ENCODE measurements around the gene DMD.

DMD gene

GRCh38 chrX:31201503-31201902 is 2009.8 kb downstream of the DMD start:
- no peak for DNase-seq

DNA sequence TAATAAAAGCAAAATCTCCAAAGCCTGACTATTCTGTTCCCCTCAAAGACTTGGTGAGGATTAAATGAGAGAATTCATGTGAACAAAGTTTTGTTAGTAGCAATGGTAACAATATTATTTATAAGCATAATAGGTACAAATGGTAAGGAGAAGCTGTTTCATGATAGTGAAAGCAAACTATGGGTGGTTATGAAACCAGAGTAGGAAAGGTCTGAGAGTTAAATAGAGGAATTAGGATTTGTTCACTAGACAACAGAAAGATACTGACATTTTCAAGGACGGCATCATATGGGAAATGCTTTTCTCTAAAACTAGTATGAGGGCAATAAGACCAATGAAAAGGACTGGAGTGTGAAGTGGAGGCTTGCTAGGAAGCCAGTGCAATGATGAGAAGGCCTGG is 2010.9 kb downstream of the DMD start:
- DNase-seq, result no peak

- DNase-seq, result no peak
Observed at GRCh38 chrX:31199840-31200114, 2011.6 kb downstream of the DMD start.

- DNase-seq, result no peak
Observed at GRCh38 chrX:31199056-31199839, 2012.1 kb downstream of the DMD start.

- DNase-seq, result no peak
Observed at GRCh38 chrX:31190221-31190975, 2021.0 kb downstream of the DMD start.

DNA sequence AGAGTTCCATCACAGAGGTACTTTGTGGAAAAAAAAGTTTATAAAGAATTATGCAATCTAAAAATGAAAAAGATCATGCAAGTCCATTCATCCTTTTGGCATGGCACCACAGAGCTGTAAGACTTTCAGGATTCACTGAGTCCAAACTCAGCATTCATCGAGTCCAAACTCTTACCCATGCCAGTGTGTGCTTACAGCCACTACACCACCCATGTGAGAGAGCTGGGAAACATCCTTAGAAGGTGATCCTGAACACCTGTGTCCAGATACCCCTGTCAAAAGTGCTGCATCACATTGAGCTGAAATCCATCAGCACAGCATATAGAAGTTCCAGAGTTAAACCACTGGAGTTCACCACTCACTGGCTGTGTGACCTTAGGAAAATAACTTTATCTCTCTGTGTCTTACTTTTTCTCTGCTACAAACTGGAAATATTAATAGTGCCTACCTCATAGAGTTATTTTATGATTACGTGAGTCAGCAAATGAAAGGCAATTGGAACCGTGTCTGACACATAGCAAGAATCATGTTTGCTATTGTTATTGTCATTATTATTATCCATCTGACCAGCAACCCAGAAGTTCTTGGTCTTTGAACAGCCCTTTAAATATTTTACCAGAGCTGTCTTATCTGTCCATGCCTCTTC is 2024.5 kb downstream of the DMD start:
- no peak for DNase-seq

DNA sequence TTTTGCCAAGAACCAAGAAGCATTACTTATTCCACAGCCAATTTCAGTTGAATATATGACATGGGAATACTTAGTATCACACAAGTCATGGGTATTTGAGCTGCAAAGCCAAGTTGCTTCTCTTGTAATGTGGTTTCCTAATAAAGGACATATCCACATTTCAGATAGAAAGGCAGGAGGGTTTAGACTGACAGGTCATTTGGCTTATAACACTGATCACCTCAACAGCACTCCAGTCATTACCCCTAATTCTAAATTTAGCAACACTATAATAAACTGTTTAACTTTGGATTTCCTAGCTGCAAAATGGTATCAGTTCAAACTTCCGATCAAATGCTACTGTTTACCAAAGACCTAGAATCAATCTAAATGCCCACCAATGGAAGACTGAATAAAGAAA is 2025.5 kb downstream of the DMD start:
- DNase-seq, result no peak

GRCh38 chrX:31181377-31182000 is 2029.9 kb downstream of the DMD start:
- DNase-seq, result no peak

GRCh38 chrX:31179203-31179602 is 2032.1 kb downstream of the DMD start:
- DNase-seq, result no peak

- DNase-seq, result no peak
Observed at GRCh38 chrX:31178769-31179125, 2032.6 kb downstream of the DMD start.

DNA sequence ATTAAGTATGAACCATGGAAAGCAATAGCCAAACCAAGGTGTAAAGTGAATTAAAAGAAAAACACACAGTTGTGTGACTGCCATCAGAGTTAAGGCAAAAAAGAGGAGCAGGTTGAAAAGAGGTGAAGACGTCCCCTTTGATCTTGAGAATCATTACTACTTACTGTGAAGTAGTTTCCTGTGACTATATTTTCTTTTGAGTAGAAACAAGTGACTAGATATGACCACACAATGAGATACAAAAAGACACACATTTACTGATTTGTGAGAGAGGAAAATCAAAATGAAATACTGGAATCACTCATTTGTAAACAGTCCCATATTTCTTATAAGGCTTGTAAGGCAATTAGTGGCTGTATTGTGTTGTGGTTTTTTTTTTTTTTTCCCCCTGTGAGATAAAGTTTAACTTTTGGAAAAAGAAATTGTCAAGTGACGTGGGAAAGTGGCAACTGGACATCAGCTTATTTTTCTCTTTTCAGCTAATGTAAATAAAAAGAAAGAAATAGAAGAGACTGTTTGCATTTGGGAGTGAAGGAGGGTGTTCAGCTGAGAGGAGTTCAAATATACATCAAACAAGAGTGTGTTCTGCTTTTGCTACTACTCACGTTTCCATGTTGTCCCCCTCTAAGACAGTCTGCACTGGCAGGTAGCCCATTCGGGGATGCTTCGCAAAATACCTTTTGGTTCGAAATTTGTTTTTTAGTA is 2033.1 kb downstream of the DMD start:
- no peak for DNase-seq

DNA sequence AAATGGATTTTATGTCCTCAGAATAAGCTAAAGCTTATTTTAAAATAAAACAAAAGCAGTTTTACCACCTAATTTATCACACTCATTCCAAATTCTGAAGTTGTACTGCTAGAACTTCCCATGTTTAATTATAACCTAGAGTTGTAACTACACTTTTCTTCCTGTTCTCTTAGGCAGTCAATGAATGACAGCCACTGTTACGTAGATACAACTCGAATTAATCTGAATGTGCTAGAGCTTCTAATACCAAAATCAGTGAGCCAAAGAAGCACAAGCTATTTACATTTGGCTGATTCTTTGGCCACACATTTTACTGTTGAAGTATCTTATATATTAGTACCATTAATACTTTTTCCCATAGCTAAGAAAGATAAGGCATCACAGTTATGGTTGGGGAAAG is 2040.6 kb downstream of the DMD start:
- DNase-seq, result no peak

GRCh38 chrX:31168551-31168950 is 2042.8 kb downstream of the DMD start:
- no peak for DNase-seq

DNA sequence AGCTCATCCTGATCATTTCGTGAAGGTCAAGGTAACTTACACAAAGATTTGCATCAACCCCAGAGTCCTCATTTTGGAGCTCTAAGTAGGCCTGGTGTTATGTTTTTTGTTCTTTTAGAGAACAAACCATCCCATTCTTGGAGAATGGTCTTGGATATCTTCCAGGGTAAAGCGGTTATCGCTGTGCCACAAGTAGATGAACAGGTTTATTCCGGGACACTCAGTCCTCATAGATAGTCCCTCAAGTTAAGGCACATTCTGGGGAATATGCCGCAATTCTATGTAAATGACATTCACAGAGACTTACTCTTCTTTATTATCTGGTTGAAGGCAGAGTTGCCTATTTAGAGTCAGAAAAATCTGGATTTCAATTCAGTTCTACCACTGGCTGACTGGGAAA is 2044.5 kb downstream of the DMD start:
- no peak for DNase-seq

GRCh38 chrX:31166416-31166815 is 2044.9 kb downstream of the DMD start:
- no peak for DNase-seq

DNA sequence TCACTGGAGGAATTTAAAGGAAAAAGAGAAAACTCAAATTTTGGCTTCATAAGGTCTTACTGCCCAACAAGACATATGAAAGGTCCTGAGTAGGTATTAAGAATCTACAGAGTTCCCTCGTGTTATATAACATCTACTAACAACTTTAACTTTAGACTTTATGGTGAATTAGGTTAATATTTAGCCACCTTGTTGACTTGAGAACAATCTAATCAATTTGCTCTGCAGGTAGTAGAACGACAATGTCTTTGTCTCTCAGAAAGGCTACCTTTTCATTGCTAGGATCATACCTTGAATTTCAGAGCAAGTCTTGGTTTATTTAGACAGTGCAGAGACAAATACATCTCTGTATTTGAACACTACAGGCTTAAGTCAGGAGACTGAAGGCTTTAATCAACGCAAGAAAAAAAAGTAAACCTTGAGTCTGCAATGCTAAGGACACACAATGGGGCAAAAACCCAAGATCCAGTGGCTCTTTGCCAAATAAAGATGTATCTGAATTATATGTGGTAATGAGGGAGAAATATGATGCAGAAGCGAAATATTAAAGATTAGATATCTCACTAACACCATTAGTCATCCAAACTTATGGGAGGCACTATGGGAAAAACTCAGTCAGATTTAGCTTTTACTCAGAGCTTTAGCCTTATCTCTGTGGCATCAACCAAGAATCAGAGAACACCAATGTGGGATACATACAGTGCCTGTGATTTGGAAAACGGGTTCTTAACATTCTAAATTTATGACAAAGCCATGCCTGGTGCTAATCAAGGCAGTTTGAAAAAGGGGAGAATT is 2045.9 kb downstream of the DMD start:
- no peak for DNase-seq

GRCh38 chrX:31154946-31155345 is 2056.4 kb downstream of the DMD start:
- no peak for DNase-seq

- DNase-seq, result no peak
Observed at GRCh38 chrX:31153475-31154047, 2057.8 kb downstream of the DMD start.

GRCh38 chrX:31147175-31147574 is 2064.2 kb downstream of the DMD start:
- DNase-seq, result no peak

GRCh38 chrX:31139961-31140360 is 2071.4 kb downstream of the DMD start:
- DNase-seq, result no peak

DNA sequence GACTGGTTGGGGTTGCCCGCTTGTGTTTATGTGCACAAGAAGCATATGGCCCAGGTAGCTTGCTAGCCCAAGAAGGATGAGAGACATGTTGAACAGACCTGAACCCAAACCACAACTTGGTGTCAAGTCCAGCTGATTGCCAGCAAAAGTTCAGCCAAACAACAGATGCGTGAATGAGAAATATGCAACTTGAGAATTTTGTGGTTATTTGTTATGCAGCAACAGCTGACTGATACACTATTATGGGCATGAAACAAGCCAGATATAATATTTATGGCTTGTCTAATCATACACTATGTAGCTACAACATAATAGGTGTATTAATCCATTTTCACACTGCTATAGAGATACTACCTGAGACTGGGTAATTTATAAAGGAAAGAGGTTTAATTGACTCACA is 2073.2 kb downstream of the DMD start:
- DNase-seq, result no peak

DNA sequence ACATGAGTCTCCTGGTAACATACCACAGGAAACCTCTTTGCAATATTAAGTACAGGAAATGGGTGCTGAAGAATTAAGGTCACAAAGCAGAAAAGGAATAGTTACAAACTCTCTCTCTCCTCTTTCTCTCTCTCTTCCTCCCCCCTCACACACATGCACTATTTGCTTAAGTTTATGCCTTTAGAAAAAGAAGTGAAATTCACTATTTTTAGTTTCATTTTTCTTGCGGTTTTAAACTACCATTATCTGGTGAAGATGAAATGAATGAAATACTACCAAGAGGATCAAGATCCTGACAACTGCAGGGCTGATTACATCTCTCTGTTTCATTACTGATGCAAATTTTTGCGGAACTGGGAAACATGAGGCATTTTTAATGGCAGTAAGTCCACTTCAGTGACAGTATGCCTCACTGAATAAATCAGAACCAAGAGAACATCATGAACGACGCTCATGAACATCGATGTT is 2075.2 kb downstream of the DMD start:
- DNase-seq, result no peak

Data from activated T-cell treated with anti-CD3 and anti-CD28 coated beads, Interleukin-2, amount 50 U/mL, for 48 hours (primary cell).